ENCODE measurements around the gene WNT3A. TPM values are rescaled to one million over a fixed set of nuclear protein-coding genes. Genes with fewer than 3 reads are reported as not detected.

The WNT3A gene
- total and polyA plus RNA-seq, 9 of the 15 experiments (the other 6 are each of a cell fraction or from before 2014, with no cell fraction given), result not detected

GRCh38 chr1:228102791-228103620 lies 96.2 kb downstream of the WNT3A start, which contains the start of gene C1orf35 (continued):
- TF ChIP-seq TAF15 (IDR thresholded peaks at IDR 0.05; ENCODE audit: low read depth, low read length) (no peak), PPARD (CRISPR knock-in tag; IDR thresholded peaks at IDR 0.05) (no peak), TEAD2 (tag; IDR thresholded peaks at IDR 0.05) (no peak), ZC3H8 (IDR thresholded peaks at IDR 0.05) (no peak), SFPQ (IDR thresholded peaks at IDR 0.05; ENCODE audit: low read depth, low read length) (no peak), ZBTB17 (CRISPR knock-in tag; IDR thresholded peaks at IDR 0.05) (peak; percentile 71), BRF1 (IDR thresholded peaks at IDR 0.05; ENCODE audit: borderline replicate concordance, extremely low read depth, insufficient read length) (no peak), CCNT2 (IDR thresholded peaks at IDR 0.05; ENCODE audit: borderline replicate concordance, extremely low read depth, insufficient read length, low read depth, low read length) (peak; percentile 85), RBM39 (optimal IDR thresholded peaks at IDR 0.05; ENCODE audit: low read depth, low read length) (no peak), HDAC2 (IDR thresholded peaks at IDR 0.05) (no peak; the same call in 1 of the 2 replicates), NR4A1 (CRISPR knock-in tag; IDR thresholded peaks at IDR 0.05) (0 out of 2 replicates have a peak, but pooled peaks have one; percentile 29), NR4A1 (tag; IDR thresholded peaks at IDR 0.05) (0 out of 2 replicates have a peak, but pooled peaks have one; percentile 7)
- TF ChIP-seq, protein P1, sequence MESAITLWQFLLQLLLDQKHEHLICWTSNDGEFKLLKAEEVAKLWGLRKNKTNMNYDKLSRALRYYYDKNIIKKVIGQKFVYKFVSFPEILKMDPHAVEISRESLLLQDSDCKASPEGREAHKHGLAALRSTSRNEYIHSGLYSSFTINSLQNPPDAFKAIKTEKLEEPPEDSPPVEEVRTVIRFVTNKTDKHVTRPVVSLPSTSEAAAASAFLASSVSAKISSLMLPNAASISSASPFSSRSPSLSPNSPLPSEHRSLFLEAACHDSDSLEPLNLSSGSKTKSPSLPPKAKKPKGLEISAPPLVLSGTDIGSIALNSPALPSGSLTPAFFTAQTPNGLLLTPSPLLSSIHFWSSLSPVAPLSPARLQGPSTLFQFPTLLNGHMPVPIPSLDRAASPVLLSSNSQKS (CRISPR knock-in tag; IDR thresholded peaks at IDR 0.05), result no peak
- TF ChIP-seq, protein P2, sequence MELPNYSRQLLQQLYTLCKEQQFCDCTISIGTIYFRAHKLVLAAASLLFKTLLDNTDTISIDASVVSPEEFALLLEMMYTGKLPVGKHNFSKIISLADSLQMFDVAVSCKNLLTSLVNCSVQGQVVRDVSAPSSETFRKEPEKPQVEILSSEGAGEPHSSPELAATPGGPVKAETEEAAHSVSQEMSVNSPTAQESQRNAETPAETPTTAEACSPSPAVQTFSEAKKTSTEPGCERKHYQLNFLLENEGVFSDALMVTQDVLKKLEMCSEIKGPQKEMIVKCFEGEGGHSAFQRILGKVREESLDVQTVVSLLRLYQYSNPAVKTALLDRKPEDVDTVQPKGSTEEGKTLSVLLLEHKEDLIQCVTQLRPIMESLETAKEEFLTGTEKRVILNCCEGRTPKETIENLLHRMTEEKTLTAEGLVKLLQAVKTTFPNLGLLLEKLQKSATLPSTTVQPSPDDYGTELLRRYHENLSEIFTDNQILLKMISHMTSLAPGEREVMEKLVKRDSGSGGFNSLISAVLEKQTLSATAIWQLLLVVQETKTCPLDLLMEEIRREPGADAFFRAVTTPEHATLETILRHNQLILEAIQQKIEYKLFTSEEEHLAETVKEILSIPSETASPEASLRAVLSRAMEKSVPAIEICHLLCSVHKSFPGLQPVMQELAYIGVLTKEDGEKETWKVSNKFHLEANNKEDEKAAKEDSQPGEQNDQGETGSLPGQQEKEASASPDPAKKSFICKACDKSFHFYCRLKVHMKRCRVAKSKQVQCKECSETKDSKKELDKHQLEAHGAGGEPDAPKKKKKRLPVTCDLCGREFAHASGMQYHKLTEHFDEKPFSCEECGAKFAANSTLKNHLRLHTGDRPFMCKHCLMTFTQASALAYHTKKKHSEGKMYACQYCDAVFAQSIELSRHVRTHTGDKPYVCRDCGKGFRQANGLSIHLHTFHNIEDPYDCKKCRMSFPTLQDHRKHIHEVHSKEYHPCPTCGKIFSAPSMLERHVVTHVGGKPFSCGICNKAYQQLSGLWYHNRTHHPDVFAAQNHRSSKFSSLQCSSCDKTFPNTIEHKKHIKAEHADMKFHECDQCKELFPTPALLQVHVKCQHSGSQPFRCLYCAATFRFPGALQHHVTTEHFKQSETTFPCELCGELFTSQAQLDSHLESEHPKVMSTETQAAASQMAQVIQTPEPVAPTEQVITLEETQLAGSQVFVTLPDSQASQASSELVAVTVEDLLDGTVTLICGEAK (IDR thresholded peaks at IDR 0.05), result no peak
- TF ChIP-seq, protein P2 (CRISPR knock-in tag; IDR thresholded peaks at IDR 0.05), result no peak
